HG03066 (cell line): ENCODE results near the gene DLEC1.

Source experiments
- ATAC-seq: cut with Tn5 transposase; IDR thresholded peaks from one replicate; pipeline ENCODE4 v1.9.1; 2021; ENCODE audit warnings: low read depth; ENCODE audit not compliant: unreplicated experiment

The DLEC1 gene

GRCh38 chr3:38171622-38172021 lies 132.6 kb downstream of the DLEC1 start:
- no peak for ATAC-seq
